HG03045 (cell line): ENCODE results near the gene PARP12.

Source experiments
- ATAC-seq: cut with Tn5 transposase; IDR thresholded peaks from one replicate; pipeline ENCODE4 v1.9.1; 2021; ENCODE audit warnings: mild to moderate bottlenecking, moderate library complexity; ENCODE audit not compliant: unreplicated experiment

The PARP12 gene

GRCh38 chr7:140060243-140060630 is 2.5 kb downstream of the PARP12 start:
- ATAC-seq = no peak

- ATAC-seq = no peak
Measured at GRCh38 chr7:140059273-140060242, 3.2 kb downstream of the PARP12 start.

GRCh38 chr7:140058517-140058916 is 4.2 kb downstream of the PARP12 start:
- ATAC-seq = no peak

- no peak for ATAC-seq
Measured at GRCh38 chr7:140057143-140057535, 5.6 kb downstream of the PARP12 start.

GRCh38 chr7:140056431-140057142 is 6.2 kb downstream of the PARP12 start:
- no peak for ATAC-seq

- no peak for ATAC-seq
Measured at GRCh38 chr7:140055833-140056232, 6.9 kb downstream of the PARP12 start.

GRCh38 chr7:140054751-140055150 is 8.0 kb downstream of the PARP12 start:
- no peak for ATAC-seq

GRCh38 chr7:140053812-140054539 is 8.8 kb downstream of the PARP12 start:
- ATAC-seq = peak; percentile 82

- no peak for ATAC-seq
Measured at GRCh38 chr7:140051820-140052219, 10.9 kb downstream of the PARP12 start.

- ATAC-seq = no peak
Measured at GRCh38 chr7:140050100-140050499, 12.7 kb downstream of the PARP12 start.

GRCh38 chr7:140049339-140050024 is 13.3 kb downstream of the PARP12 start:
- ATAC-seq = no peak

- ATAC-seq = no peak
Measured at GRCh38 chr7:140048989-140049338, 13.8 kb downstream of the PARP12 start.

GRCh38 chr7:140048138-140048537 is 14.6 kb downstream of the PARP12 start:
- no peak for ATAC-seq

GRCh38 chr7:140047197-140047596 is 15.6 kb downstream of the PARP12 start:
- ATAC-seq = no peak

GRCh38 chr7:140045697-140046096 is 17.1 kb downstream of the PARP12 start:
- no peak for ATAC-seq

GRCh38 chr7:140044251-140044650 is 18.5 kb downstream of the PARP12 start:
- no peak for ATAC-seq

- ATAC-seq = no peak
Measured at GRCh38 chr7:140042386-140042670, 20.4 kb downstream of the PARP12 start.

- ATAC-seq = no peak
Measured at GRCh38 chr7:140041659-140042385, 20.9 kb downstream of the PARP12 start.

GRCh38 chr7:140039896-140040295 is 22.9 kb downstream of the PARP12 start:
- no peak for ATAC-seq

- ATAC-seq = no peak
Measured at GRCh38 chr7:140039066-140039465, 23.7 kb downstream of the PARP12 start.
